Heart left ventricle (tissue), 13 donors: ENCODE data around the gene WDR86.

Experiments used
- POLR2A ChIP-seq, 2 donors: fragments of 450-650 bp; IDR thresholded peaks; one replicate each; pipeline ENCODE4 v1.6.1; 2017; ENCODE audit warnings: antibody characterized with exemption in 2 of 2, mild to moderate bottlenecking in 2 of 2, moderate library complexity in 2 of 2
- TF ChIP-seq, protein P1 (sequence below), 12 donors: fragments of 200-600 bp; sonication (generic) in 4 of 12; IDR thresholded peaks; one replicate each; pipeline versions ENCODE4 v1.5.0 to v1.8.0; 2018 to 2022; ENCODE audit warnings: antibody characterized with exemption in 12 of 12, mild to moderate bottlenecking in 5 of 12
- donor health status: ischemic (EF 13 %, LVEDD 7.1; RV severe dilation, severe dysfunction).
- donor health status: DM: no; HTN: yes; CAD: no.
- donor health status: DM: no; HTN: no; CAD: no.
- donor health status: ischemic (EF 25% LVEDD 6.9; RV normal size, moderate dysfunction).
- donor health status: ischemic (EF 25% LVEDD 5.7; RV mildly dilated, moderate dysfunction).
- donor health status: ischemic (EF 35%, LVEDD 5.7; RV mildly dilated, moderate dysfunction).
- donor health status: nonischemic (EF 11% LVEDD 7.7; RV severe dilation, severe dysfunction).
- donor health status: DM: yes; HTN: yes; CAD: no.
- donor health status: PGD.
- donor health status: ischemic (EF 29% LVEDD 5.4; RV normal size, mild dysfunction).
- donor health status: nonischemic (EF 23%, LVEDD 6.1; RV moderate dilation, normal function).

DNA sequence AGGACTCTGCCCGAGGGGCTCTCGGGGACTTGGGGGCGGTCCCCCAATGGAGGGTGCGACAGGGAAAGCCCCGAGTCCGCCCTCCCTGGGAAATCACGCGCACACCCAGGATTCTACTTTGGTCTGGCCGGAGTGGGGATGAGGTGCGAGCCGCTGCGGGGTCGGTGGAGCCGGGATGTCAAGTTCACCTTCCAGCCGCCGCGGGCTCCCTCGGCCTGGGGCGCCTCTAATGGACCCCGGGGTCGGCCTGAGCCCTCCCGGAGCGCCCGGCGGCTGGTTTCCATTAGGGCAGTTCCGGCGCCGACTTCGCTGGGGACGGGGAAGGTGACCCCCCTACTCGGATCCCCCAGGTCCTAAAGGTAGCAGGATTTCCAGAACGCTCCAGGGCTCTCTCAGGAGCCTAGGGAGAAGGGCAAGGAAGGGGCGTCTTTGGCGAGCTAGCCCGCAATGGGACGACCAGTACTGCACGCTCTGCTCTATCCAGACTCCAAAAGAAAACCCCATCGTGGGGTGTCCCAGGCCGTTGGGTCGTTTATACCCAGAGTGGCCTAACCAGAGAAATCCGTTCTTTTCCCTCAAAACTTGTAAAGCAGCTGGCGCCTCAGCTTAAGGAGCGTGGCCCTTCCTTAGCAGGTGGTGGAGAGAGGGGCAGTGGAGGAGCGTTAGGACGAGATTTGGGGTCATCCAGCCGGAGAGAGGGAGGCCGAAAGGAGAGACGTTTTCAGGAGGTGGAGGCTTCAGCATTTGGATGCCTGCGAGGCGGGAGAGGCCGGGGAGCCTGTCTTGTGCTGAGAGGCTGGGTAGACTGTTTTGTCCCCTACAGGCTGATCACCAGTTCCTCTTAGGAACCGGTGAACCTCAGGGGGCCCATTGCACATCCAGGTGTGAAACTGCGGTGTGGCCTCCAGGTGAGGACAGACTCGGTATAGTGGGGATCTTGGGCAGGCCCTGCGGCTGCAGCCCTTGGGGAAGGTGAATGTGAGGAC lies 860 bp upstream of the WDR86 start:
- TF ChIP-seq, protein P1, sequence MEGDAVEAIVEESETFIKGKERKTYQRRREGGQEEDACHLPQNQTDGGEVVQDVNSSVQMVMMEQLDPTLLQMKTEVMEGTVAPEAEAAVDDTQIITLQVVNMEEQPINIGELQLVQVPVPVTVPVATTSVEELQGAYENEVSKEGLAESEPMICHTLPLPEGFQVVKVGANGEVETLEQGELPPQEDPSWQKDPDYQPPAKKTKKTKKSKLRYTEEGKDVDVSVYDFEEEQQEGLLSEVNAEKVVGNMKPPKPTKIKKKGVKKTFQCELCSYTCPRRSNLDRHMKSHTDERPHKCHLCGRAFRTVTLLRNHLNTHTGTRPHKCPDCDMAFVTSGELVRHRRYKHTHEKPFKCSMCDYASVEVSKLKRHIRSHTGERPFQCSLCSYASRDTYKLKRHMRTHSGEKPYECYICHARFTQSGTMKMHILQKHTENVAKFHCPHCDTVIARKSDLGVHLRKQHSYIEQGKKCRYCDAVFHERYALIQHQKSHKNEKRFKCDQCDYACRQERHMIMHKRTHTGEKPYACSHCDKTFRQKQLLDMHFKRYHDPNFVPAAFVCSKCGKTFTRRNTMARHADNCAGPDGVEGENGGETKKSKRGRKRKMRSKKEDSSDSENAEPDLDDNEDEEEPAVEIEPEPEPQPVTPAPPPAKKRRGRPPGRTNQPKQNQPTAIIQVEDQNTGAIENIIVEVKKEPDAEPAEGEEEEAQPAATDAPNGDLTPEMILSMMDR (IDR thresholded peaks at IDR 0.05), result no peak
- TF ChIP-seq POLR2A (IDR thresholded peaks at IDR 0.05), result no peak
